Myometrial cell (primary cell): Measurements from ENCODE around the gene LIPM. TPM values are rescaled to one million over a fixed set of nuclear protein-coding genes. Genes with fewer than 3 reads are reported as not detected.

Source experiments
- total RNA-seq: library from RNA; depleted of rRNA; stranded (reverse); fragments of >200 nt; gene quantifications from 2 replicates; pipeline ENCODE4 v1.2.3, GENCODE V29; 2015

LIPM gene
- total RNA-seq = not detected in 2 replicates

GRCh38 chr10:88802523-88803285, at the start of gene LIPM:
TSS of gene LIPM (plus strand) at chr10:88802730. CDS start at chr10:88802897, 167 bp downstream.

GRCh38 chr10:88759366-88760101, 43.0 kb upstream of the LIPM start, which contains the start of gene LIPN:
TSS of gene LIPN (plus strand) at chr10:88760020. CDS start at chr10:88761406, 1,386 bp downstream.

GRCh38 chr10:88851706-88852105, 49.2 kb downstream of the LIPM start, which contains the start of gene ANKRD22:
TSS of gene ANKRD22 (minus strand) at chr10:88851844. CDS start at chr10:88851607, 237 bp downstream.

Other genes starting within 250 kb of the LIPM start
- gene RNLS, start 219.4 kb upstream of the LIPM start, total RNA-seq = 12.4 and 36.5 TPM in 2 replicates
- under 0.01 TPM in 1 of 2 replicates, not detected in the other for gene LIPJ, start 216.0 kb upstream of the LIPM start, total RNA-seq
- gene LIPF, start 138.3 kb upstream of the LIPM start, total RNA-seq = not detected in 2 replicates
- not detected in 2 replicates for gene LIPK, start 96.5 kb upstream of the LIPM start, total RNA-seq
- gene LIPN, start 42.7 kb upstream of the LIPM start, total RNA-seq = not detected in 2 replicates
- 0.58 TPM in 1 of 2 replicates, not detected in the other for gene ANKRD22, start 49.1 kb downstream of the LIPM start, total RNA-seq
- 30.8 and 60.8 TPM in 2 replicates for gene STAMBPL1, start 77.5 kb downstream of the LIPM start, total RNA-seq
- gene ACTA2, start 150.0 kb downstream of the LIPM start, total RNA-seq = 211 and 251 TPM in 2 replicates
- gene FAS, start 188.1 kb downstream of the LIPM start, total RNA-seq = 34.0 and 40.6 TPM in 2 replicates